HEK293T (cell line): Measurements from ENCODE around the gene RB1.

Experiments
- CTCF ChIA-PET: fragments of 350-600 bp; formaldehyde crosslinking; extraction: SDS; loops from one replicate; lab custom pipeline; 2021; ENCODE audit warnings: antibody characterized with exemption, inconsistent platforms; lab: Yijun Ruan, JAX
- POLR2A ChIA-PET: fragments of 350-600 bp; formaldehyde crosslinking; extraction: SDS; loops from one replicate; lab custom pipeline; 2020; ENCODE audit warnings: antibody characterized with exemption, inconsistent platforms; lab: Yijun Ruan, JAX
- DNase-seq: peaks from one replicate; pipeline ENCODE4 v3.0.0; 2012; ENCODE audit warnings: mixed read lengths; ENCODE audit errors: extremely low spot score
- ARNT ChIP-seq: fragments of 450-650 bp; IDR thresholded peaks from 2 replicates; pipeline ENCODE4 v1.6.1; 2017; ENCODE audit warnings: mild to moderate bottlenecking
- BHLHE40 ChIP-seq: fragments of 450-650 bp; IDR thresholded peaks from 2 replicates; pipeline ENCODE4 v1.6.1; 2016; ENCODE audit warnings: mild to moderate bottlenecking, moderate library complexity, borderline replicate concordance
- CTBP1 ChIP-seq: fragments of 450-650 bp; IDR thresholded peaks from 2 replicates; pipeline ENCODE4 v1.6.1; 2016; ENCODE audit warnings: borderline replicate concordance
- ELF4 ChIP-seq: fragments of 450-650 bp; IDR thresholded peaks from 2 replicates; pipeline ENCODE4 v1.6.1; 2017; ENCODE audit warnings: antibody characterized with exemption
- FOXA1 ChIP-seq: fragments of 450-650 bp; IDR thresholded peaks from 2 replicates; pipeline ENCODE4 v1.6.1; 2016; ENCODE audit warnings: mild to moderate bottlenecking
- FOXK2 ChIP-seq: fragments of 450-650 bp; IDR thresholded peaks from 2 replicates; pipeline ENCODE4 v1.6.1; 2016; ENCODE audit warnings: mild to moderate bottlenecking
- FOXM1 ChIP-seq: fragments of 450-650 bp; IDR thresholded peaks from 2 replicates; pipeline ENCODE4 v1.6.1; 2017; ENCODE audit warnings: mild to moderate bottlenecking, borderline replicate concordance
- HDGF ChIP-seq: fragments of 450-650 bp; IDR thresholded peaks from 2 replicates; pipeline ENCODE4 v1.6.1; 2017; ENCODE audit warnings: antibody characterized with exemption, borderline replicate concordance
- L3MBTL2 ChIP-seq: fragments of 450-650 bp; conservative IDR thresholded peaks from 2 replicates; pipeline ENCODE4 v1.6.1; 2016; ENCODE audit warnings: mild to moderate bottlenecking
- LEF1 ChIP-seq: fragments of 450-650 bp; IDR thresholded peaks from 2 replicates; pipeline ENCODE4 v1.6.1; 2017; ENCODE audit warnings: mild to moderate bottlenecking, borderline replicate concordance
- NFRKB ChIP-seq: fragments of 450-650 bp; IDR thresholded peaks from 2 replicates; pipeline ENCODE4 v1.6.1; 2016; ENCODE audit warnings: mild to moderate bottlenecking, moderate library complexity
- SP1 ChIP-seq: fragments of 450-650 bp; IDR thresholded peaks from 2 replicates; pipeline ENCODE4 v1.6.1; 2017
- SUZ12 ChIP-seq: fragments of 450-650 bp; IDR thresholded peaks from 2 replicates; pipeline ENCODE4 v1.6.1; 2016; ENCODE audit warnings: mild to moderate bottlenecking
- TARDBP ChIP-seq: fragments of 450-650 bp; IDR thresholded peaks from 2 replicates; pipeline ENCODE4 v1.6.1; 2016
- ZNF384 ChIP-seq: fragments of 450-650 bp; IDR thresholded peaks from 2 replicates; pipeline ENCODE4 v1.6.1; 2016
- TF ChIP-seq, protein P1 (sequence below): fragments of 450-650 bp; IDR thresholded peaks from 2 replicates; pipeline ENCODE4 v1.6.1; 2016

The RB1 gene

DNA sequence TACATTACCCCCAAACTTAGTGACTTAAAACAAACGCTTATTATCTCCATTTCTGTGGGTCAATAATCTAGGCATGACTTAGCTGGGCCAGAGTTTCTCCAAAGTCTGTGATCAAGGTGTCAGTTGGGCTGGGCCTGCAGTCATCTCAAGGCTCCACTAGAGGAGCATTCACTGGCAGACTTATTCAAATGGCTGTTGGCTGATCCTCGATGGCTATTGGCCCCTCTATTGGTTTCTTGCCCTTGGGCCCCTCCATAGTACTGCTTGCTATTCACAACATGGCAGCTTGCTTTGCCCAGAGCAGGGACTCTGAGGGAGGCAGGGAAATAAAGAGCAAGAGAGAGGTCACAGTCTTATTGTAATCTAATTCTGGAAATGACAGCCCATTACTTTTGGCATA is 171.7 kb downstream of the RB1 start:
- TF ChIP-seq LEF1 (no peak), CTBP1 (no peak), NFRKB (no peak), ARNT (no peak), ELF4 (no peak), BHLHE40 (no peak), SP1 (no peak), FOXA1 (no peak), ZNF384 (no peak), L3MBTL2 (no peak), TARDBP (no peak), SUZ12 (no peak), FOXM1 (no peak), HDGF (no peak), FOXK2 (no peak)
- TF ChIP-seq, protein P1, sequence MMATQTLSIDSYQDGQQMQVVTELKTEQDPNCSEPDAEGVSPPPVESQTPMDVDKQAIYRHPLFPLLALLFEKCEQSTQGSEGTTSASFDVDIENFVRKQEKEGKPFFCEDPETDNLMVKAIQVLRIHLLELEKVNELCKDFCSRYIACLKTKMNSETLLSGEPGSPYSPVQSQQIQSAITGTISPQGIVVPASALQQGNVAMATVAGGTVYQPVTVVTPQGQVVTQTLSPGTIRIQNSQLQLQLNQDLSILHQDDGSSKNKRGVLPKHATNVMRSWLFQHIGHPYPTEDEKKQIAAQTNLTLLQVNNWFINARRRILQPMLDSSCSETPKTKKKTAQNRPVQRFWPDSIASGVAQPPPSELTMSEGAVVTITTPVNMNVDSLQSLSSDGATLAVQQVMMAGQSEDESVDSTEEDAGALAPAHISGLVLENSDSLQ, result no peak
- ChIA-PET CTCF (no interaction called here), POLR2A (no interaction called here)
- no peak for DNase-seq

DNA sequence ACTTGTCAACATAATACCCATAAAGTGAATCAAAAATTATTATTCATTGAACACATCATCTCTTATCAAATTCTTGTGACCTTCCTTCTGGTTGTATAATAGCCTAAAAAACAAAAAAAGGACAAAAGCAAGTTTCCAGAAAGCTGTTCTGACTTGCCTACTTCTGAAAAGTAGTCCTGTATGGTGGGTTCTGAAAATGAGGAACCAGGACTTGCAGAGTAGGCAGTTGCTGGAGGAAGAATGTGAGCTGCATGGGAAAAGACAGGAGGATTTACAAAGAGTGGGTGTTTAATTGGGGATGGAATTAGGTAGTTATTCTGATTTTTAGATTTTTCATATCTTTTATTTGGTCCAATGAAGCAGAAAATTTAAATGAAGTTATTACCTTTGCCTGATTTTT is 172.7 kb downstream of the RB1 start:
- no peak for DNase-seq
- TF ChIP-seq SP1 (no peak), CTBP1 (no peak), LEF1 (no peak), FOXA1 (no peak), ARNT (no peak), L3MBTL2 (no peak), SUZ12 (no peak), TARDBP (no peak), BHLHE40 (no peak), FOXM1 (no peak), FOXK2 (no peak), ZNF384 (no peak), HDGF (no peak), ELF4 (no peak), NFRKB (no peak)
- TF ChIP-seq, protein P1, result no peak
- ChIA-PET POLR2A (no interaction called here), CTCF (no interaction called here)

DNA sequence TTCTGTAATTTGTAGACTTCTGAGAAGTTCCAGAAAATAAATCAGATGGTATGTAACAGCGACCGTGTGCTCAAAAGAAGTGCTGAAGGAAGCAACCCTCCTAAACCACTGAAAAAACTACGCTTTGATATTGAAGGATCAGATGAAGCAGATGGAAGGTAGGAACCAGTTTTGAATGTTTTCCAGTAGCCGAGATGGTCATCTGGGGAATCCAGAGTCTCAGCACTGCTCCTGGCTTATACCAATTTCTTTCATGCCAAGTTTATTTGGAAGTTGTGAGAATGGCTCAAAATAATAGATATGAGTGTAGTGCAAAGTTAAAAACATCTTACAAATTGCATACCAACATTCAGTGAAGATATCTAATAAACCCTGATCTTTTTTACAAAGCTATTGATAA is 173.1 kb downstream of the RB1 start:
- CTCF ChIA-PET, result no interaction called here
- TF ChIP-seq SUZ12 (no peak), FOXK2 (no peak), FOXA1 (no peak), L3MBTL2 (no peak)
- no peak for DNase-seq
- POLR2A ChIA-PET, result no interaction called here

DNA sequence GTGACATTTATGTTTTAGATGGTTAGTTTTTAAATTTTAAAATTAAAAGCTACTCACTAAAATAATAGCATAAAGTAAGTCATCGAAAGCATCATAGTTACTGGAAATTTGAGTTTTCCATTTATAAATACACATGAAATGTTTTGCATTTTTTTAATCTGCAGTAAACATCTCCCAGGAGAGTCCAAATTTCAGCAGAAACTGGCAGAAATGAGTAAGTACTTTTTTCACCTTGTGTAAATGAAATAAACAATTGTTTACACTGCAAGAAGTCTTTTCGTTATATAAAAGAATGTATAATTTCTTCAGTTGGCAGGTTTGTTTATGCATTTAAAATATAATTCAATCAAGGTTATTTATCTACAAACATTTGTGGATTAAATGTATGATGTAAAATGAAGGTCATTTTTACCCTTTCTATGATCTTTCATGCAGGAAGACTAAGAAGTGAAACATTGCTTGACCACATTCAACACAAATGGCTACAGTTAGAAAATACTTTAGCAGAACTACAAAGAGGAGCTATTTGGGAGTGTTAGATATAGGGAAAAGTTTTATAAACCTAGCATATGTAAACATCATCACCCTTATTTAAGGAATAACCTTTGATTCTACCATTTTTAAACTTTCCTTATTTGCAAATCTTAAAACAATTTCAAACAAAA is 173.8 kb downstream of the RB1 start:
- no peak for DNase-seq
- POLR2A ChIA-PET, result no interaction called here
- TF ChIP-seq L3MBTL2 (no peak), LEF1 (no peak), ELF4 (no peak), ZNF384 (no peak), ARNT (no peak), SP1 (no peak), CTBP1 (no peak), TARDBP (no peak), FOXM1 (no peak), HDGF (no peak), NFRKB (no peak), FOXA1 (no peak), SUZ12 (no peak), FOXK2 (no peak), BHLHE40 (no peak)
- TF ChIP-seq, protein P1, result no peak
- CTCF ChIA-PET, result no interaction called here

DNA sequence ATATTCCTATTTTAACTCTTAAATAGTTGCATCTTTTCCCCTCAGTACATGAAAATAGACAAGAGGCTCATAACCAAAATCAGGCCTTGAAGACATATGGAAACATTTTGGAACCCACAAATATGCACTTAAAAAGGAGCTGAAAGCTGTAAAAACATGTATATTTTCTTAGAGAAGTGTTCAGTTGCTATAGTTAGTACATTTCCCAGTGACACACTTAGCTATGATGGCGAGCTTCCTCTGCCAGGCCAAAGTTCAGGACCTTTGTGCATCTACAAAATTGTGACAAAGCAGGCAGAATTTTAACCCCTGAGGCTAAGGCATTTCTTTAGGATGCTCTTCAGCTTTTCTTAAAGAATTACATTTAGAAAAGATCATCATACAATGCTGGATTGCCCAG is 174.8 kb downstream of the RB1 start:
- ChIA-PET CTCF (no interaction called here), POLR2A (no interaction called here)
- TF ChIP-seq L3MBTL2, result no peak
- TF ChIP-seq SP1, result no peak
- TF ChIP-seq NFRKB, result no peak
- TF ChIP-seq BHLHE40, result no peak
- no peak for TF ChIP-seq FOXK2
- TF ChIP-seq CTBP1, result no peak
- TF ChIP-seq ELF4, result no peak
- TF ChIP-seq LEF1, result no peak
- no peak for TF ChIP-seq FOXA1
- TF ChIP-seq HDGF, result no peak
- no peak for TF ChIP-seq TARDBP
- TF ChIP-seq, protein P1, result no peak
- no peak for TF ChIP-seq ARNT
- no peak for TF ChIP-seq ZNF384
- TF ChIP-seq FOXM1, result no peak
- no peak for DNase-seq
